NCI-H774 (cell line): ENCODE results near the gene PRPF40B.

Experiments used
- DNase-seq: peaks from one replicate; lab custom pipeline; 2025; lab: John Stamatoyannopoulos, UW

Gene PRPF40B

GRCh38 chr12:49684310-49684854 is 61.0 kb downstream of the PRPF40B start:
- no peak for DNase-seq

GRCh38 chr12:49687941-49688340 is 64.6 kb downstream of the PRPF40B start:
- DNase-seq, result no peak

GRCh38 chr12:49689237-49689636 is 65.9 kb downstream of the PRPF40B start:
- no peak for DNase-seq

- DNase-seq, result no peak
Measured at GRCh38 chr12:49689785-49690184, 66.4 kb downstream of the PRPF40B start.

GRCh38 chr12:49692851-49693250 is 69.5 kb downstream of the PRPF40B start:
- no peak for DNase-seq

GRCh38 chr12:49693931-49694444 is 70.6 kb downstream of the PRPF40B start:
- no peak for DNase-seq
